SJSA1 (cell line): Measurements from ENCODE around the gene INIP. TPM values are rescaled to one million over a fixed set of nuclear protein-coding genes. Genes with fewer than 3 reads are reported as not detected.

ENCODE experiments used
- DNase-seq, 2 experiments: peaks; one replicate each; pipeline ENCODE4 v3.0.0-alpha.2; 2015 to 2020; ENCODE audit warnings: low spot score in 2 of 2, low read depth in 1 of 2
- H3K27ac ChIP-seq: fragments of 250-450 bp; sonication (Bioruptor Pico); 2 replicates; pipeline ENCODE4 v1.5.1; 2020; ENCODE audit warnings: mild to moderate bottlenecking, moderate library complexity
- H3K27me3 ChIP-seq: fragments of 250-450 bp; sonication (Bioruptor Pico); replicated peaks from 2 replicates; pipeline ENCODE4 v1.5.1; 2020; ENCODE audit warnings: mild to moderate bottlenecking, moderate library complexity
- H3K36me3 ChIP-seq: fragments of 250-450 bp; sonication (Bioruptor Pico); 2 replicates; pipeline ENCODE4 v1.5.1; 2020; ENCODE audit warnings: mild to moderate bottlenecking
- H3K4me1 ChIP-seq: fragments of 250-450 bp; sonication (Bioruptor Pico); replicated peaks from 2 replicates; pipeline ENCODE4 v1.6.1; 2021; ENCODE audit warnings: mild to moderate bottlenecking
- H3K4me3 ChIP-seq: fragments of 250-450 bp; sonication (Bioruptor Pico); 2 replicates; pipeline ENCODE4 v1.5.1; 2020; ENCODE audit warnings: mild to moderate bottlenecking
- H3K9me3 ChIP-seq: fragments of 250-450 bp; sonication (Bioruptor Pico); replicated peaks from 2 replicates; pipeline ENCODE4 v1.5.1; 2020; ENCODE audit warnings: mild to moderate bottlenecking
- total RNA-seq: library from RNA; depleted of rRNA; stranded (reverse); fragments of >200 nt; shearing (Covaris generic); gene quantifications from 2 replicates; pipeline ENCODE4 v1.2.3, GENCODE V29; 2014; rRNA removed

Gene INIP, protein sequence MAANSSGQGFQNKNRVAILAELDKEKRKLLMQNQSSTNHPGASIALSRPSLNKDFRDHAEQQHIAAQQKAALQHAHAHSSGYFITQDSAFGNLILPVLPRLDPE
- 31.5 and 73.3 TPM in 2 replicates for total RNA-seq

DNA sequence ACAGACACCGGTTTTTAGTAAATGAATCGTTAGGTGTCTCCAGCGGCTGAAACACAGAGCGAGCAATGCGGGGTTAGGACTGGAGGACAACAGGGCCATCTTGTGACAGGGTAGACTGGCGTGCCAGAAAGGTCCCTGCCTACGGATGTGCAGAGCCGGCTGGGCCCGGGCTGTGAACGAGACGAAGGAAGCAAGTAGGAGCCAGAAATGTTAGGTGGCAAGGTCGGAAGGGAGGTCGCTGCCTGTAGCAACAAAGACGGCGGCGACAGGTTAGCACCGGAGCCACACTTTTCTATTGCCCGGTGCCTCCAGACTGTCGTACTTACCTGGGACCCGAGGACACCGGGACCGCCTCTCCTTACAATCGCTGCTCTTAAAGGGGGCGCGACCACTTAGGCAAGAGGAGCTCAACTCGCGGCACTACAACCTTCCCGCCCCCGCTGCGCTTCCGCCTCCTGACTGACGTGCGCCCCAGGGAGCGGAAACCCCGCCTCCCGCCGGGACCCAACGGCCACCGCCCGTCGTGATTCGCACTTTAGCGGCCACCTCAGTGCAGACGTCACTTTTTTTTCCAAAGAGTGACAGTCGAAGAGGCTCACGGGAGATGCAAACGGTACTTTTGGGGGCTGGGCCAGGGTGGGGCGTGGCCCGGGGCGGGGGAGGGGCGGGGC is at the start of gene INIP:
Gene INIP (minus strand): TSS at position 457 of the 671 bp plus-strand sequence. CDS start 1,632 bp downstream, outside the sequence.
- Histone ChIP-seq H3K9me3 (0 out of 2 replicates have a peak, but pooled peaks cover 3% of the 10 kb centered on the region), H3K27me3 (no peaks in the 10 kb centered on the region), H3K4me3 (peak within 1 kb of the TSS; percentile 72), H3K27ac (peak within 1 kb of the TSS; percentile 54), H3K4me1 (peaks cover 3% of the 10 kb centered on the region; the same call in 1 of the 2 replicates), H3K36me3 (peaks cover 9% of the 10 kb centered on the region)
- DNase-seq = peak; percentile 91 to 95

- no peaks in the 10 kb centered on the region for H3K27me3 ChIP-seq
- H3K4me1 ChIP-seq = peaks cover 14% of the 10 kb centered on the region
- no peaks in the 10 kb centered on the region for H3K9me3 ChIP-seq
- H3K4me3 ChIP-seq = no peak overlapping the region
- H3K27ac ChIP-seq = no peak overlapping the region
- H3K36me3 ChIP-seq = no peaks in the 10 kb centered on the region
- DNase-seq = no peak
Measured at GRCh38 chr9:112765281-112765680, 47.4 kb upstream of the INIP start.

DNA sequence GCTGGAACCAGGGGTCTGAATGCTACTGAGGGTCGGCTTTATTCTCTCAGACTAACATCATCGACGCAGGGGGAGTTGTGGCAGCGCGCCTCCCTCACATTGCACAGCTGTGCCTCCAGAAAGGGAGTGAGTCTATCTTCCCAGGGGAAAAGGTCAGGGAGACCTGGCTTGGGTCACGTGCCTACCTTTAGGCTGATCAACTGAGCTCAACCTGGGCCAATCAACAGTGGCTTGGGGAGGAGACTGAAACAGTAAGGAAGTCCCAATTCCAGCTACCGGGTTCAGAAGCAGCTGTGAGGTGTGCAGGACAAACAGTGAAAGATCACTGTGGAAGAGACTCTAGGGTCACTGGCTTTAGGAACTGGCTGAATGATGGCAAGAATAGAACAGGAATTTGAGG is 46.9 kb upstream of the INIP start:
- Histone ChIP-seq H3K9me3 (no peaks in the 10 kb centered on the region), H3K27me3 (no peaks in the 10 kb centered on the region), H3K4me3 (no peak overlapping the region), H3K36me3 (no peaks in the 10 kb centered on the region), H3K4me1 (peaks cover 14% of the 10 kb centered on the region), H3K27ac (no peak overlapping the region)
- DNase-seq = no peak

GRCh38 chr9:112764344-112764743 is 46.4 kb upstream of the INIP start:
- Histone ChIP-seq H3K4me3 (no peak overlapping the region), H3K9me3 (no peaks in the 10 kb centered on the region), H3K27ac (no peak overlapping the region), H3K27me3 (no peaks in the 10 kb centered on the region), H3K36me3 (no peaks in the 10 kb centered on the region), H3K4me1 (peaks cover 14% of the 10 kb centered on the region)
- DNase-seq = no peak

- peaks cover 14% of the 10 kb centered on the region for H3K4me1 ChIP-seq
- no peaks in the 10 kb centered on the region for H3K9me3 ChIP-seq
Measured at GRCh38 chr9:112762726-112763518, 45.0 kb upstream of the INIP start.

GRCh38 chr9:112761912-112762655 is 44.2 kb upstream of the INIP start:
- peaks cover 14% of the 10 kb centered on the region for H3K4me1 ChIP-seq
- peak; percentile 47 to 50 for DNase-seq
- H3K4me3 ChIP-seq = no peak overlapping the region
- H3K9me3 ChIP-seq = no peaks in the 10 kb centered on the region
- H3K27ac ChIP-seq = no peak overlapping the region
- no peaks in the 10 kb centered on the region for H3K36me3 ChIP-seq
- H3K27me3 ChIP-seq = no peaks in the 10 kb centered on the region

More at GRCh38 chr9:112762726-112763518, 45.0 kb upstream of the INIP start:
- H3K27me3 ChIP-seq = no peaks in the 10 kb centered on the region
- H3K36me3 ChIP-seq = no peaks in the 10 kb centered on the region
- no peak overlapping the region for H3K27ac ChIP-seq
- DNase-seq = no peak
- H3K4me3 ChIP-seq = no peak overlapping the region

DNA sequence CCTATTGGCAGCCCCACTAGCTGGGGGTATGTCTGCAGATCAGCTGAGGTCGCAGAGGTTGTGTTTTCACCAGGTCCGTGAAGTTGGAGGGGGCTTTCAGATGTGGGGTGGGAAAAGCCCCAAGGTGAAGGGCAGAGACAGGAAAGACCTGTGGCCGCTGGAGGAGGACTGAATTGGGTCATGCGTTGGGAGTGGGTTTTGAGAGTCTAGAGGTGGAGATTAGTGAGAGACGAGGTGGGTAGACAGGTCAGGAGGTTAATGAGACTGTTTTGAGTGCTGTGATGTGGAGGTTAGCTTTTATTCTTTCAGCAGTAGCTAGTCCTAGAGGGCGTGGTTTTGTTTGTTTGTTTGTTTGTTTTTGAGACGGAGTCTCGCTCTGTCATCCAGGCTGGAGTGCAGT is 42.9 kb upstream of the INIP start:
- Histone ChIP-seq H3K4me3 (no peak overlapping the region), H3K27me3 (no peaks in the 10 kb centered on the region), H3K4me1 (peaks cover 14% of the 10 kb centered on the region), H3K27ac (no peak overlapping the region), H3K36me3 (no peaks in the 10 kb centered on the region), H3K9me3 (no peaks in the 10 kb centered on the region)
- DNase-seq = no peak

DNA sequence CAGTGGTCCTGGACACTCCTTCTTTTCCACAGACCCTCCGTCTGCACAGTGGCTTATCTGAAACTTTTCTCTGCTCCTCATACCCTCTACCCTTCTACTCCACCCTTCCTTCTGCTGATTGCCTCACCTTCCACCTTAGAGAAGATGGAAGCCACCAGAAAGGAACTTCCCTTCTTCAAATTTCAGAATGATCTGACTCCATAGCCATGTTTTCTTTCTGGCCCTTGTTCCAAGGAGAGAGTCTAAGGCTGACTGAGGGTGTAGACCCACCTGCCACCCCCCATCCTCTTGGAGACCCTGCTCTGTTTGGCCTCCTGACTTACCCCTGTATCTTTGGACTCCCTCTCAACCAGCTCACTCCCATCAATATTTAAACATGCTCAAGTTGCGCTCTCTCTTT is 40.0 kb upstream of the INIP start:
- H3K36me3 ChIP-seq = no peaks in the 10 kb centered on the region
- no peak for DNase-seq
- H3K27me3 ChIP-seq = no peaks in the 10 kb centered on the region
- no peak overlapping the region for H3K27ac ChIP-seq
- no peak overlapping the region for H3K4me3 ChIP-seq
- no peaks in the 10 kb centered on the region for H3K9me3 ChIP-seq
- H3K4me1 ChIP-seq = peaks cover 41% of the 10 kb centered on the region

- Histone ChIP-seq H3K36me3 (no peaks in the 10 kb centered on the region), H3K27me3 (no peaks in the 10 kb centered on the region), H3K27ac (no peak overlapping the region), H3K4me1 (peaks cover 44% of the 10 kb centered on the region), H3K9me3 (no peaks in the 10 kb centered on the region), H3K4me3 (no peak overlapping the region)
- DNase-seq = no peak
Measured at GRCh38 chr9:112757282-112757883, 39.5 kb upstream of the INIP start.

DNA sequence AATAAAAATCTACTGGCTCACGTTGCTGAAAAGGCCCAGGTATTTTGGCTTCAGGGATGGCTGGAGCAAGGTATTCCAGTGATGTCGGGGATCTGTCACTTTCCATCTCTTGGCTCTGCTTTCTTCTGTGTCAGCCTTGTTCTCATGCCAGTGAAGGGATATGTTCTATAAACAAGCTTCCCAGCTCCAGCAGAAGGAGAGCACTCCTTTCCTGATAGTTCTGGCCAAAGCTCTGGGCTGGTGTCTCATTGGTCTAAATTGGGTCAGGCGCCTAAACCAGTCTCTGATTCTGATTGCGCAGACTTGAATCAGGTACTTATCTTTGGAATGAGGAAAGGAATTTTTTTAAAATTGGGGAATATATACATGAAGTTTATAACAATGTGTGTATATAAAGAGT is 37.8 kb upstream of the INIP start:
- Histone ChIP-seq H3K9me3 (no peaks in the 10 kb centered on the region), H3K4me1 (peaks cover 43% of the 10 kb centered on the region), H3K27ac (no peak overlapping the region), H3K36me3 (peaks cover 3% of the 10 kb centered on the region; the same call in 1 of the 2 replicates), H3K4me3 (no peak overlapping the region), H3K27me3 (no peaks in the 10 kb centered on the region)
- DNase-seq = no peak

- peaks cover 3% of the 10 kb centered on the region; the same call in 1 of the 2 replicates for H3K36me3 ChIP-seq
- peaks cover 3% of the 10 kb centered on the region; the same call in 1 of the 2 replicates for H3K9me3 ChIP-seq
- peaks cover 46% of the 10 kb centered on the region for H3K4me1 ChIP-seq
- no peak for DNase-seq
- H3K27ac ChIP-seq = 0 out of 2 replicates have a peak overlapping the region, but pooled peaks have one; percentile 11
- no peaks in the 10 kb centered on the region for H3K27me3 ChIP-seq
- H3K4me3 ChIP-seq = no peak overlapping the region
Measured at GRCh38 chr9:112755016-112755427, 37.1 kb upstream of the INIP start.

DNA sequence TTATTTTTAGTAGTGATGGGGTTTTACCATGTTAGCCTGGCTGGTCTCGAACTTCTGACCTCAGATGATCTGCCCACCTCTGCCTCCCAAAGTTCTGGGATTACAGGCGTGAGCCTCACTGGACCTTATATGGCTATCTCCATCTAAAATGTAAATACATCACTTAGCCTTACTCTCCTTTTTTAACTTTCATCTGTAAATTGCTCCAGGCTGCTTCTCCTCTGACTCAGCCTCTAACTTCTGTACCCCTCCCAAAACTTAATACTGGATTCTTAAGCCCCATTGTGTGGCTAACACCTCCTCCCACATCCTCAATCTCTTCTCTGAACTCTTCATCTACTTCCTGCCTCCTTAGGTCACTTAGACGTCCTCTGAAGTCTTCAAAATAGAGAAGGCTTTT is 36.7 kb upstream of the INIP start:
- peak; percentile 51 to 68 for DNase-seq
- Histone ChIP-seq H3K9me3 (peaks cover 3% of the 10 kb centered on the region; the same call in 1 of the 2 replicates), H3K36me3 (peaks cover 3% of the 10 kb centered on the region; the same call in 1 of the 2 replicates), H3K4me1 (peaks cover 50% of the 10 kb centered on the region), H3K27ac (0 out of 2 replicates have a peak overlapping the region, but pooled peaks have one; percentile 11), H3K27me3 (no peaks in the 10 kb centered on the region), H3K4me3 (no peak overlapping the region)

GRCh38 chr9:112753725-112754124 is 35.8 kb upstream of the INIP start:
- Histone ChIP-seq H3K27me3 (no peaks in the 10 kb centered on the region), H3K4me3 (no peak overlapping the region), H3K36me3 (peaks cover 3% of the 10 kb centered on the region; the same call in 1 of the 2 replicates), H3K9me3 (peaks cover 3% of the 10 kb centered on the region; the same call in 1 of the 2 replicates), H3K27ac (peak overlapping the region; percentile 30; the same call in 1 of the 2 replicates), H3K4me1 (peaks cover 50% of the 10 kb centered on the region)
- peak; percentile 53 to 65 for DNase-seq
